GM21447 (cell line): ENCODE measurements around the gene CNGB1.
"Not testable (repeated sequence)": the region's sequence is repeated elsewhere in the genome, so short reads cannot be mapped to it uniquely, and the experiment has no call there.

Experiments used
- ATAC-seq: cut with Tn5 transposase; IDR thresholded peaks from one replicate; pipeline ENCODE4 v1.9.1; 2021; ENCODE audit not compliant: unreplicated experiment

The CNGB1 gene

DNA sequence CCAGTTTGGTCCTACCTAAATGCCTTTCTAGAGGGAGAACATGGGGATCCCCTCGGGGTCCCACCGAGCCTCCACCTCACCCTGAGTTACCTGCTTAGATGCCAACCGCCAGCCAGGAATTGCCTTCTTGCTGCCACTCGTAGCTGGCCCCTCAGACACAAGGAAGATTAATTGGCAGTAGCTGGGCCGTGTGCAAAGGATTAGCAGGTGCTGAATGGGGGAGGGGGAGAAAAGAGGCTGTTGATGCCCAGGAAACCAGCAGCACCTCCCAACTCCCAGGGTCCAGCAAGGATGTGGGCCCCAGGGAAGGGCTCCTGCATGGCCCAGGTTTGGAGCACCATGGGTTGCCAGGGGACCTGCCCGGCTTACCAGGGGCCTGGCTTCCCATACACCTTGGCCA is at the start of gene CNGB1:
Gene CNGB1, minus strand, starts transcription at position 159 of the 400 bp plus-strand sequence. CDS start 3,842 bp downstream, outside the sequence.
- no peak for ATAC-seq

DNA sequence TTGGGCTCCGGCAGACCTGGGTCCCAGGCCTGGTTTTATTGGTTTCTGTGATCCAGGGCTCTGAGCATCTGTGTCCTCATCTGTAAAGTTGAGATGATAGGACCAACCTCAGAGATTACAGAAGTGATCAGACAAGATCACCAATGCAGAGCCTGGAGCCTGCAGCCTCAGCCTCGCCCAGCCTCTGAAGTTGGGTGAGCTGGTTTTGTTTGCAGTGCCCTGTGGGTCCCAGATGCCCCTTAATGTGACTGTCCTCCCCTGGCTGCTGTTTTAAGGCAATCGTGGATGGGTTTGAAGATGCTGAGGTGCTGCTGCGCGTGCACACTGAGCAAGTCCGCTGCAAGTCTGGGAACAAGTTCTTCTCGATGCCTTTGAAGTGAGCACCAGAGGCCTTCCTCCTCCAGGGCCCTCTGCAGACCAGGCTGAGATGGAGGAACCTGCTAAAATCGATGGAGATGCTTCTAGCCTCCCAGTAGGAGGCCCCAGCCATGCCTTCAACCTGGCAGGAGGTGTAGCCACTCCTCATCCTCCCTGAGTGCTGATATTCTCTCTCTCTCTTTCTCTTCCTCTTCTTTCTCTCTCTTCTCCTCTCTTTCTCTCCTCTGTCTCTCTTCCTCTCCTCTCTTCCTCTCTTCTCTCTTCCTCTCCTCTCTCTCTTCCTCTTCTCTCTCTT is 49.1 kb upstream of the CNGB1 start:
- no peak for ATAC-seq

DNA sequence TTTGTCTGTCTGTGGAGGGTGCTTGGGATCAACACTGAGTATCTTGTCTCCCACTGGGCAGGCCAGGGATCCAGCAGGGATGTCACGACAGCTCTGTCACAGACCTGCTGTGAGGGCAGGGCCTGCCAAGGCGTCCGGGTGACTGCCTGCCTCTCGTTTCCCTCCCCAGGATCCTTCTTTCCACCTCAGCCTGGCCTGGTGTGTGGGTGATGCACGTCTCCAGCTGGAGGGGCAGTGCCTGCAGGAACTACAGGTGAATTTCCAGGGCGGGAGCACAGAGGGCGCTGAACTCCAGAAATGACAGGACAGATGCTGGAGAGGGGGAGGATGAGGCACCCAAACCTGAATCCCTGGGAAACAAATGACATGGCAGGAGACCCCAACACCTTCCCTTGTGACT is 47.9 kb upstream of the CNGB1 start:
- ATAC-seq, result no peak

DNA sequence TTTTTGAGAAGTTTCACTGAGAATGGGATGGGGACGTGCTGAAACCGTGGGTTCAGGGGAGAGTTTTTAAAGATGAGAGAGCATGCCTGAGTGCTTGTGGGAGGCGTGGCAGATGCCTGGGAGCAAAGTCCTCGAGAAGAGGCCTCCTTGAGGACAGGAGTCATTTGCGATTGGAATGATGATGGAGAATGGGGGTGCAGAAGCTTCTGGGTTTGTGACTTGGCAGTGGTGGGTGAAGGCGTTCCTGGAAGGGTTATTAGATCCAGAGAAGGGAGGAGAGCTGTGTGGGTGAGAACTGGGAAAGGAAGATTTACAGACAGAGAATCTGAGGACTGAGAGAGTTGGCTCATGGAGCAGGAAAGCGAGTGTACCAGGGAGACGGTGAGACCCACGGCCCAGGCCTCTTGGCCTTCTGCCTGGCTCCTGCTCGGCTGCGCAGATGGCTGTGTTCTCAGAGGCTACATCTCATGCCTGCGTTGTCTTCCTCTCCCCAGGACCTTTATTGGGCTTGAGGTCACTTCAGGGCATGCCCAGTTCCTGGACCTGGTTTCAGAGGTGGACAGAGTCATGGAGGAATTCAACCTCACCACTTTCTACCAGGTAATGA is 46.0 kb upstream of the CNGB1 start:
- ATAC-seq, result no peak

DNA sequence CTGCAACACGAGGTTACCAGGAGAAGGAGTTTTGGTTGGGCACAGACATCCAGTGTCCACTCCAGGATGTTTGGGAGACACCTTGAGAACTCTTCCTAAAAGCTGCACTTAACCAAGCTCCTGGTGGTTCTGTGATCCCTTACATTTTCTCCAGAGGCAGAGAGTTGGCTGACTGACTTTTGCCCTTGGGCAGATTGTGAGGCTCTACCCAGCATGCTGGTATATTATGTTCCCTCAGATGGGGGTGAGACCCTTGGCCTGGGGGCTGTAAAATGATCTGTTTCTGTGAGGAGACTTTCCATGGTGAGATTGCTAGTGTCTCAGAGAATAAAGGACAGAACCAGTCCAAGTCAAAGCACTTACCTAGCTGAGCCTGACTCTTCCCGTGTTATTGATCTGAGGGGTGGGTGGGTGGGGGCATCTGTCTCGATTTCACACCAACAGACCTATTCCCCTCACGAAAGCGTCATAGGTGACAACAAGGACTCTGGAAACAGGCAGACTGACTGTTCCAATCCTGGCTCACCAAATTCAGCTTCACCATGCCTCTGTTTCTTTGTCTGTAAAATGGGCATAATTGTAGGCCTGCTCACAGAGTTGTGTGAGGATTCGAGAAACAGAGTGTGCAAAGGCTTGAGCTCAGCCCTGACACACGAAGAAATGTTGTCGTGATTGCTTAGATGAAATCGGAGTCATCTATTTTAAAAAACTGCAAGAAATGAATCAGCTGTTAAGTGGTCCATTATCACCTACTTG is 42.5 kb upstream of the CNGB1 start:
- ATAC-seq, result no peak

DNA sequence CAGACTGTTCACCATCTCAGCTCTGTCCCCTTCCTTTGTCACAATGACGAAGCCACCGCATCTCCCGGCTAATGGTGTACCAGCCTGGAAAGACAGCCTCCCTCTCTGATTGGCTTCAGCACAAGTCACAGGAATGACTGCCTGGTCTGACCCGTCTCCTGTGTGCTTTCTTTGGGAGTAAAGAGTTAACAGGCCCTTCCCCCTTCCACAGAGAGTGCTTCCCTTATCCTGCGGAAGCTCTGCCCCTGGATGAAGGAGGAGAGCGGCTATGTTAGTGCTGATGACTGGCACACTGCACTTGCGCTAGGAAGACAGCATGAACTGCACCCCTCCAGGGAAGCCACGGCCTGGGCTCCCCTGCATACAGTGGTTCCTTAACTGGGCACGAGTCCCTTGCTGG is 41.6 kb upstream of the CNGB1 start:
- no peak for ATAC-seq

DNA sequence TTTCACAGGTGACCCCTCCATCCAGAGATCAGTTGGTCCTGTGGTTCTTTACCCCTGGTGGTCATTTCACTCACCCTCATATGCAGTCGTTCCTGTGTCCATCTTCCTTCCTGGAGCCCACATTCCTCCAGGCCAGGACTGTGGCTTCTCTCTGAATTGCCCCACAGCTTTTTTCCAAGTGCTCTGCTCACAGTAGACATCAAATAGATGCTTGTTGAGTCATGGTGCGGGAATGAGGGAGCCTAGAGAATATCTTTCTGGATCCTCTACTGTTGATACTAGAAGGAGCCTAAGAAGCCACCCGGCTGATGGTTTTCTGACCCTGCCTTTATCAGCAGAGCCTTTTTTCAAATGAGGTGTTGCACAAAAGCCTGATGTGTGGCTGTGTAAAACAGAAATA is 40.7 kb upstream of the CNGB1 start:
- no peak for ATAC-seq

DNA sequence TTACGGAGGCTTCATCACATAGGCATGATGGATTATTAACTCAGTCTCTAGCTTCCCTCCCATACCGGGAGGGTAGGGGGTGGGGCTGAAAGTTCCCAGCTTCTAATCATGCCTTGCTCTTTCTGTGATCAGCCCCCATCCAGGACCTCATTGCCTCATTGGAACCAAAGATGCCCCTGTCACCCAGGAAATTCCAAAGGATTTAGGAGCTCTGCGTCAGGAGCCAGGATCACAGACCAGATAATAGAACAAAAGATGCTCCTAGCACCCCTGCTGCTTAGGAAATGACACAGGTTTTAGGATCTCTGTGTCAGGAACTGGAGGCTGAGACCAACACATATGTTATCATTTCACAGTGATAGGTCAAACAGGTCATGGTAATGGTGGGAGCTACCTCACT is 40.0 kb upstream of the CNGB1 start:
- no peak for ATAC-seq

DNA sequence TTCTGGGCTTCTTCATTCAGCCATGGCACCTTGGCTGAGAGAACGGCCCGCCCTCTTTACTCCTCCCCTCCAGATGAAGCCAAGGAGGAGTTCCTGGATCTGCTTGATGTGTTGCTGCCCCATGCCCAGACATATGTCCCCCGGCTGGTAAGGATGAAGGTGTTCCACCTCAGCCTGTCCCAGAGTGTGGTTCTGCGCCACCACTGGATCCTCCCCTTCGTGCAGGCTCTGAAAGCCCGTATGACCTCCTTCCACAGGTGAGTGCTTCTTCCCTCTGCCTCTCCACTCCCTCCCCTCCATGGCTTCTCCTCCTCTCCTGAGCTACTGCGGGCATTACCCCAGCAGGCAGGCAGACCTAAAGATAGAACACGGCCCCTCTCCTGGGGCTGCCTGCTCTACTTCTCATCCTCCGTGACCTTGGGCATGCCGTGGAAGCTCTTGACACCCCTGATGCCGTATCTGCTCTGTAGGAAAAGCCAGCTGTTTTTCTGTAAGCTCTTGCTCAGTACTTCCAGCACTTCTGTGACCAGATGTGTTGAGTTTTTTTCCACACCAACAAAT is 39.0 kb upstream of the CNGB1 start:
- no peak for ATAC-seq

DNA sequence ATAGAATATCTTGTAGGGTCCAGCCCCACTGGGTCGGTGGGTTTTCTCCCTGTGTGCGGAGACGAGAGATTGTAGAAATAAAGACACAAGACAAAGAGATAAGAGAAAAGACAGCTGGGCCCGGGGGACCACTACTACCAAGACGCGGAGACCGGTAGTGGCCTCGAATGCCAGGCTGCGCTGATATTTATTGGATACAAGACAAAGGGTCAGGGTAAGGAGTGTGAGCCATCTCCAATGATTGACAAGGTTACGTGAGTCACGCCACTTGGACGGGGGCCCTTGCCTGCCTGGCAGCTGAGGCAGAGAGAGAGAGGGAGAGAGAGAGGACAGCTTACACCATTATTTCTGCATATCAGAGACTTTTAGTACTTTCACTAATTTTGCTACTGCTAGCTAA is 33.8 kb upstream of the CNGB1 start:
- ATAC-seq, result not testable (repeated sequence)

DNA sequence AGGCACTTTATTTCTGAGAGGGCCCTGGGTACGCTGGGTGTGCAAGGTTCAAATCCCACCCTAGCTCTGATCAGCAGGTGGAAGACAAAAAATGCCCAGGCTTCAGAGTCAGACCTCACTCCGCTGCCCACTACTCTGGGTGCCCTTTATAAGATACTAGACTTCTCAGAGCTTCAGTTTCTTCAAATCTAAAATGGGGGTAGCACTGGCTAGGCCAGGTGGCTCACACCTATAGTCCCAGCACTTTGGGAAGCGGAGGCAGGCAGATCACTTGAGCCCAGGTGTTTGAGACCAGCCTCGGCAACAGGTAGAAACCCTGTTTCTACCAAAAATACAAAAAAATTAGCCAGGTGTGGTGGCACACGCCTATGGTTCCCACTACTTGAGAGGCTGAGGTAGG is 32.0 kb upstream of the CNGB1 start:
- no peak for ATAC-seq

DNA sequence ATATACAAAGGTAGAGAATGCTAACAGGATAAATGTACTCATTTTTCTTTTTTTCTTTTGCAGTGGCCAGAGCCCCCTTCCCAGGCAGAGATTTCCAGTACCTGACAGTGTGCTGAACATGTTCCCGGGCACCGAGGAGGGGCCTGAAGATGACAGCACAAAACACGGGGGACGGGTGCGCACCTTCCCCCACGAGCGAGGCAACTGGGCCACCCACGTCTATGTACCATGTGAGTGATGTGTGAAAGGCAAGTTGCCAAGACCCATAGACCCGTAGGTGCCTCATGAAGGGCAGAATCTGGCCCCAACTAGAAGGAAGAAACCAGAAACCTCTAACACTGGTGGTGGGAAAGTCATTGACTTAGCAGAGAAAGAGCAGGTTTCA is 31.5 kb upstream of the CNGB1 start:
- no peak for ATAC-seq

DNA sequence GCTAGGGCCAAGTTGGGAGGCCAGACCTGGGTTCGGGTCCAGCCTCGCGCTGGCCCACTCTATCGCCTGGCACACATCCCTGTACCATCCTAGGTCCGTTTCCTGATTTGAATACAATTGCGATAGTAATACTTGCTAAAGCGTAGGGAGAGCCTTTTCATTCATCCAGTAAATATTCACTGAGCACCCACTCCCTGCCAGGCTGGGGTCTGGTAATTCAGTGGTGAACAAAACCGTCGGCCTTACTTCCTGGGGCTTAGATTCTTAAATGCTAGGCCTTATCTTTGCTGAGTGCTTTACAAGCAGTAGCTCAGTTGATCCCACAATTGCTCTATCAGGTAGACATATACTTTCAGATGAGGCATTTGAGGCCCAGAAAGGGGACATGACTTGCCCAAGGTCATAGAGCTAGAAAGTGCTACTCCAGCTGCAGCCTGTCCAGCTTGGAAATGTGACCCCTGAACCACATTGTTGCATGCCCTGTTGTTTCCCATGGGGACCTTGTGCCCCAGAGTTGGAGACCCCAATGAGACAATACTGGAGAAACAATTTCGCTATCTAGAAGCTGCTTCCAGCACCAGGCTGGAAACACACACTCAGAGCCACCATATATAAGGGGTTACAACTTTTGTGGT is 31.0 kb upstream of the CNGB1 start:
- peak; percentile 1 for ATAC-seq

DNA sequence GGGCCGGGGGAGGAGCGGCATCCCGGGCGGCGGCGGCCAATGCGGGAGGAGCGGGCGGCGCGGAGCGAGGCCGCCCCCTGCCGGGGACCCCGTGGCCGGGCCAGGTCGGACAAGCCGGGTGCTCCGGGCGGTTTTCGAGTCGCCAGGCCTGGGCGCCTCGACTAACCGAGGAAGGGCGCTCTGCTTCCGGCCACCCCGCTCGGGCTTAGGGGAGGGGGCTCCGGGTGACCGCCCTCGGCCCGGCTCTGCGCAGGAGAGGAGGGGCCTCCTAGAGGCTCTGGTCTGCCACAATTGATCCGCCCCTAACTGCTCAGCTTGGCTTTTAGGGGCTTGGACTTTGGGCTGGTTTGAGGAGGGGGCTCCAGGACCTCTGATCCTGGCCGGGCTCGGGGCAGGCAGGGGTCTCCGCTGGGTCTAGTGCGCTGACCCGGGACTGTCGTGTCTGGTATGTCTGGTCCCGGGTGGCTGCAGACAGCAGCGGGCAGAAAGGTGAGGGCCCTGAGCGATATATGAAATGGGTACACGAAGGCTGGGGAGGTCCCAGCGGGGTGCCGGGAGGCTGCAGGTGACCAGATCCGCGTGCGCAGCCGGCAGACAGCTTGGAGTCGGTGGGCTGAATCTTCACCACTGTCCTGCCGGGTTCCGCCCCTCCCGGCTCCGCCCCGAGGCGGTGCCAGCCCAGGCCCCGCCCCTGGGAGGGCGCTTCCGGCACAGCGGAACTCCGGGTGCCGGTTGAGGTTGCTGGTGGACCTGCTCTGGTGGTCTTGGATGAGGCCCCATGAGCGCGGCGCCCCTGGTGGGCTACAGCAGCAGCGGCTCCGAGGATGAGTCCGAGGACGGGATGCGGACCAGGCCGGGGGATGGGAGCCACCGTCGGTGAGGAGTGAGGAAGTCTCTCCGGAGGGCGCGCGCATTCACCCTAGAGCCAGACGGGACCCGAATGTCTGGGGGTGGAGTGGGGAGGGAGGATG is 30.1 kb upstream of the CNGB1 start, which contains the start of gene USB1:
Gene USB1, plus strand, starts transcription at position 702 of the 971 bp plus-strand sequence. Its CDS starts 77 bp downstream, at position 779.
- ATAC-seq, result peak; percentile 82

DNA sequence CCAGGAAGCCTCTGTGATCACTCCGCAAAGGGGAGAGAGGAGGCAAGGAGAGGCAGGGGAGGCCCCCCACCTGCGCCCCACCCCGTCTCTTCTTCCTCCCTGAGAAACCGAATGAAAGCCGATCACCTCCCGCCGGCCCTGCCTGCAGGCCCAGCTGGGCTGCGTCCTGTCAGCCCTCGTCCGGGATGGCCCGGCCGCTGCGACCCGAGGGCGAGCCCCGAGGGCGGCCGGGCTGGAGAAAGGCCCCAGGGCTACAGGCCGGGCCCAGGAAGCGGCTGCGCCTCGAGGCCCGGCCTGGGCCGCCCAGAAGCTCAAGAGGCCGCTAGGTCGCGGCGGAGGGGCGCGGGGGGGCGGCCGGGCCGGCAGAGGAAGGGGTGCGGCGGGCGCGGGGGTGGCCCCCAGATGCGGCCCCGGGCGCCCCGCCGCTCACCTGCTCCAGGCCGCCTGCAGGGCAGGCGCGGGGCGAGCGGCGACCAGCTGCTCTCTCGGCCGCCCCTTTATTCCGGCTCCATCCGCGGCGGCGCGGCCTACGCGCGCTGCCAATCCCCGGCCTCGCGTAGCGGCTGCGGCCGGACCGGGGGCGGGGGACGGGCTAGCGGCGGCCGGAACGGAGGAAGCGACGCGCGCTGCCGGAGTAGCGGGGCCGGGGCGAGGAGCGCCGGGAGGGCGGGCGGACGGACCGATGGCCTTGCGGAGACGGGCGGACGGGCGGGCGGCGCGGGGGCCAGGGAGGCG is 29.2 kb upstream of the CNGB1 start, which contains the start of gene ZNF319:
Gene ZNF319, minus strand, starts transcription at position 702 of the 735 bp plus-strand sequence. CDS start 2,407 bp downstream, outside the sequence.
- peak; percentile 9 for ATAC-seq

DNA sequence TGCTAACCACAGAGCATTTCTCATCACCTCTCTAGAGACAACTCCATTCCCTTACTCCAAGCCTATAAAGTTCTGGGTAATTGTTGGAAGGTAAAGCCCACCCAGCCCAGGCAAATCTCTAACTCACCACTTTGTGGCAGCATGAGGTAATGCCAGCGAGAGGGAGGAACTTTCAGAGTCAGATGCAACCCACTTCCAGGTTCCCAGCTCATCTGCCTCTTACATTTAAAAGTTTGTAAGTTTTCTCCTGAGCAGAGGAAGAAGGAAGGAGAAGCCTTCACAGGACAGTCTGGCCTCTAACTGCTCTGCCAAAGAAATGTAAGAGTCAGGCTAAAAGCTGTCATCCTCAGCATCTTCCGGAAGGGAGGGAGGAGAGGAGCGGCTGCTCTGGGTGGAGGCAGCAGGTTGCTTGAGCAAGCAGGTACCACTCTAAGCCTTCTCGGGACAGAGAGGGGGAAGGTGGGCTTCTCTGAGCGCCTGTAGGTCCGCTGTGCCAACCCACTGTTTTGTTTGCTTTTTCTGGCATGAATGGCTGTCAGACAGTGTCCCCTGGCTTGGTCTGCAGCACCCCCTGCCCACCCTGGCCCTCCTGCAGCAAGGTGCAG is 28.5 kb upstream of the CNGB1 start:
- no peak for ATAC-seq

DNA sequence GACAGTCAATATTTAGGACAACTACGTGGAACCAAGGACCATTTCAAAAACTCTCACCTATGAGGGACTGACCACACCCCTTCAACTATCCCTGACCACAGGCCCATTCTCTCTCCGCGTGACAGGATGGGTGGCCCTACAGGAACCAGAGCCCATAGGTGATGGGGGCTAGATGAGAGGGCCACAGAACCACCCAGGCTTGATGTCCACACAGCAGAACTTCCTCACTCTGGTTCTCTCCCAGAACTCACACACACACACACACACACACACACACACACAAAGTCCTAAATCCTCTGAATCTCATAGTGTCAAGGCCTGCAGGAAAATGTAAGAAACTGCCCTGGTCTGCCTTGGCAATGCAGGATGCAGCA is 28.1 kb upstream of the CNGB1 start:
- no peak for ATAC-seq

DNA sequence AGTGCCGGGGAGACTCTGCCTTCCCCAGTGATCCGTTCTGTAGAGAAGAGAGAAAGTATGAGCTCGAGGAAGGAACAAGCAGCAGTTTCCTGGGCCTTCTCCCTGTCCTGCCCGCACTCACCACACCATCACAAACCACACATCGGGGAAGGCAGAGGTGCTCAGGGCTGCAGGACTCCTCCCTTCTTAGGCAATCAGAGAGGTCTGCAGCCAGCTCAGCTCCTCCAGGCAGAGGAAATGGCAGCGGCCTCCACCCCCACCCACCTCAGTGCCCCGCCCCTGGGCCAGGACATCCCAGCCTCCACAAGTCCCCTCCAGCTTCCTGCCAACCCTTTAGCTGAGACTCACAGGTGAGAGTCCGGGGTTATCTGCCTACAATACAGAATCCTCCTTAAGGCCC is 27.6 kb upstream of the CNGB1 start:
- ATAC-seq, result no peak
